ENCODE results near the gene DPY19L1. TPM values are rescaled to one million over a fixed set of nuclear protein-coding genes. Genes with fewer than 3 reads are reported as not detected.

The DPY19L1 gene
- total RNA-seq, 1 experiment from 2014 or later: 32.8 TPM

Small RNA genes lying within 50 kb of the gene (microRNA-seq; reads per million reads assigned to microRNA genes)
- gene MIR548N (ENCODE audit: borderline number of aligned reads, borderline replicate concordance): 2.7 reads per million

Other genes starting within 250 kb of the DPY19L1 start
- gene TBX20, start 216.6 kb upstream of the DPY19L1 start, total RNA-seq (2021): 1.1 and 1.7 TPM in 2 replicates

Data from PC-9 (cell line).